Measurements from ENCODE around the gene PRSS33. TPM values are rescaled to one million over a fixed set of nuclear protein-coding genes. Genes with fewer than 3 reads are reported as not detected.

The PRSS33 gene
- total and polyA plus RNA-seq, 5 donors, result not detected

DNA sequence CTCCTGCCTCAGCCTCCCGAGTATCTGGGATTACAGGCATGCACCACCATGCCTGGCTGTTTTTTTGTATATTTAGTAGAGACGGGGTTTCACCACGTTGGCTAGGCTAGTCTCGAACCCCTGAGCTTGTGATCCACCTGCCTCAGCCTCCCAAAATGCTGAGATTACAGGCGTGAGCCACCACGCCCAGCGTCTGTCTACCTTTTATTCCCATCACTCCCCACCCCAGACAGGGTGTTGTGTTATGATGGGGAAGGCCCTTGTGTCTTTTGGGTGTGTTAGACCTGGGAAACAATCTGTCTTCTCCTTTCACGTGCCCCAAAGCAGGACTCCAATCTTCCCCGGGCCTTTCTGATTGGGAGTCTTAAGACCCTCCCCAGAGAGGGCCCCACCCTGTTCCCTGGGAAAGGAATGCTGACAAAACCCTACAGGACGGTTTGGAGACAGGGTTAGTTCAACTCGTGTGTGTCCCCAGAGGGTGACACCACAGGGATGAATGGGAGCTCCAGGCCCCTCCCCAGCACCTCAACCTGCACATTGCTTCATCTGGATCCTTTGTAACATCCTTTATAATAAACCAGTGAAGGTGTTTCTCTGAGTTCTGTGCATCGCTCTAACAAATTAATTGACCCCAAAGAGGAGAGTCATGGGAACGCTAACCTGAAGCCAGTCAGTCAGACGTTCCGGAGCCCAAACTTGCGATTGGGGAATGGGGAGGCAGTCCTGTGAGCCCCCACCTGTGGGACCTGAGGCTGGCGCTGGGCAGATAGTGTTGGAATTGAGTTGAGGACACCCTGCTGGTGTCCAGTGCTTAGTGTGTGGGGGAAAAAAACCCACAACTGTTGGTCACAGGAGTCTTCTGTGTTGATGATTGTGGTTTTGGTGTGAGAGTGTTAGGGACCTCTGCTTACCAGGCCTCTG is 7.1 kb downstream of the PRSS33 start:
- ATAC-seq, result no peak
- DNase-seq, result no peak

DNA sequence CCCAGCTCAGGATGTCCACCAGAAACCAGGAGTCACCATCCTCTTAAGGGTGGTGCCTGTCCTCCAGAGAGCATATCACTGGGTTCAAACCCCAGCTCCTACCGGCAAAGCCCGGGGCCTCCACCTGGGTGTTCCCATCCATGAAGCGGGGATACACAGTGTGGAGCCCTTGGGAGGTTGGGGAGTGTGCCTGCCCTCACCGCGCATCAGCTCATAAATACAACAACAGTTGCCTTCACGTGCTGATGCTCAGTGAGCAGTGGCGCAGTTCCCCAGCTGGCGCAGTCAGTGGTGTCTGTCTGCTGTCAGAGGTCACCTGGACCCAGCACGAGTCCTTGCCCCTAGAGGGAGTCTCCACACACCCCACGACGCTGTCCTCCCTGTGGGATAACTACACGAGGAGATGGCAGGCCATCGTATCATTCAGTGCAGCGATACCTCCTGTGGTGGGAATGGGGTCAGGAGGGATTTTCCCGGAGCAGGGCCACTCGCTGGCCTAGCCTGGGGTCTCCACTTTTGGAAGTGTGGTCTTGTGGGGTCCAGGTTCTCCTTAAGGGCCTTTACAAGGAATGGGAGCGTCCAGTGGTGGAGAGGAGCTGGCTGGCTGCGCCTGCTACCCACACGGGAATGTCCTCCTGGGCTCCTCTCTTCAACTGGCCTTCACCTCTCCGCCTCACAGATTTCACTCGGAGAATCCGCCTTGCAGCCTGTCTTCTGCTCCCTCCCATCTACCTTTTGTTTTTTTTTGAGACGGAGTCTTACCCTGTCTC is 8.0 kb downstream of the PRSS33 start:
- intact Hi-C loops (cut with DNase I), result no loop called here
- no peak overlapping the region for H3K27ac ChIP-seq (ENCODE audit: low read length)
- no peak for ATAC-seq
- H3K4me3 ChIP-seq (ENCODE audit: low read length), result no peak overlapping the region
- 87% methylated on average over 23 of the region's 23 CpGs for WGBS
- no peak for DNase-seq
- H3K27me3 ChIP-seq (ENCODE audit: control insufficient read depth, insufficient read depth), result no peaks in the 10 kb centered on the region
- H3K4me1 ChIP-seq (ENCODE audit: control insufficient read depth, insufficient read depth, low read length), result peaks cover 3% of the 10 kb centered on the region
- H3K9me3 ChIP-seq (ENCODE audit: control insufficient read depth, low read length), result no peaks in the 10 kb centered on the region

More for the DNA sequence above, 7.1 kb downstream of the PRSS33 start:
- Histone ChIP-seq H3K27me3 (ENCODE audit: control insufficient read depth, insufficient read depth) (no peaks in the 10 kb centered on the region), H3K9me3 (ENCODE audit: control insufficient read depth, low read length) (no peaks in the 10 kb centered on the region), H3K4me1 (ENCODE audit: control insufficient read depth, insufficient read depth, low read length) (peaks cover 3% of the 10 kb centered on the region), H3K27ac (ENCODE audit: low read length) (no peak overlapping the region), H3K4me3 (ENCODE audit: low read length) (no peak overlapping the region)
- intact Hi-C loops (cut with DNase I), result no loop called here
- 66% methylated on average over 17 of the region's 17 CpGs for WGBS

- ATAC-seq (no peak), DNase-seq (no peak)
- peaks cover 3% of the 10 kb centered on the region for H3K4me1 ChIP-seq (ENCODE audit: control insufficient read depth, insufficient read depth, low read length)
- intact Hi-C loops (cut with DNase I), result no loop called here
- no peak overlapping the region for H3K27ac ChIP-seq (ENCODE audit: low read length)
- H3K9me3 ChIP-seq (ENCODE audit: control insufficient read depth, low read length), result no peaks in the 10 kb centered on the region
- no peak overlapping the region for H3K4me3 ChIP-seq (ENCODE audit: low read length)
- H3K27me3 ChIP-seq (ENCODE audit: control insufficient read depth, insufficient read depth), result no peaks in the 10 kb centered on the region
- 95% methylated on average over 12 of the region's 12 CpGs for WGBS
Measured at GRCh38 chr16:2778630-2778958, 8.8 kb downstream of the PRSS33 start.

DNA sequence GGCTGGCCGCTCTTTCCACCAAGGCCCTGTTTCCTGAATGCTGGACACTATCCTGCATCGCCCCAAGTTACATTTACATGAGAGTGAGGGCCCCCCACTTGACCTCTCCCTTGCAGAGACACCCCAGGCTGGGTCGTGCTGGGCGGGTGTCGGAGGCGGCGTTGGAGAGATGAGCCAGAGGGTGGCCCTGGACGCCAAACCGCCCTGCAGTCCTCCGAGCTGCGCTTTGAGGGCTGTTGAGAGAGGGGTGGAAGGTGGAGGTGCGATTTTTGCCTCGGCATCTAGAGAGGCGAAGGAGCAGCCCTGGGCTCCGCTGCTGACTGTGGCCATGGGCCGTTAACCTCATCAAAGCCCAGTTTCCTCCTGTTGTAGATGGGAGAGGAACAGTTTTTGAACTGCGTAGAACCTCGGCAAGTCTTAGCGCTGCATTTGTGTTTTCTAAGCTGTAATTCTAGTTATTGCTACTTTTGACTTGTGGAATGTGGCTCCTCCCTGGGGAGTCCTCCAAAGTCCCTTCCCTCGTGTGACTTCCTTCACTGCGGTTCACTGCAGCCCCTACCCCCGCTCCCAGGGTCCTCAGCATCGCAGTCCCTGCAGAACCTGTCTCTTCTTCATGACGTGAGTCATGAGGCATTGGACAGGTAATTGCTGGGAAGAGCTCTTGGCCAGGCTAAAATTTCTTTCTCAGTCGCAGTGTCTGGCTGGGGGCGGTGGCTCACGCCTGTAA is 9.3 kb downstream of the PRSS33 start:
- 13% methylated on average over 27 of the region's 27 CpGs for WGBS
- Histone ChIP-seq H3K4me3 (ENCODE audit: low read length) (peak overlapping the region; percentile 68), H3K4me1 (ENCODE audit: control insufficient read depth, insufficient read depth, low read length) (peaks cover 3% of the 10 kb centered on the region), H3K9me3 (ENCODE audit: control insufficient read depth, low read length) (no peaks in the 10 kb centered on the region), H3K27ac (ENCODE audit: low read length) (peak overlapping the region; percentile 98), H3K27me3 (ENCODE audit: control insufficient read depth, insufficient read depth) (no peaks in the 10 kb centered on the region)
- peak; percentile 39 to 42 for ATAC-seq
- peak in 1 of 3 donors; percentile 73 for DNase-seq
- intact Hi-C loops (cut with DNase I), result no loop called here

- DNase-seq, result peak; percentile 90 to 96 (median 96)
- peak; percentile 92 to 95 for ATAC-seq
- H3K4me1 ChIP-seq (ENCODE audit: control insufficient read depth, insufficient read depth, low read length), result peaks cover 3% of the 10 kb centered on the region
- H3K27ac ChIP-seq (ENCODE audit: low read length), result peak within 1 kb of the TSS; percentile 98
- WGBS, result under 1% methylated on average over 70 of the region's 70 CpGs
- intact Hi-C loops (cut with DNase I), result no loop called here
- peak within 1 kb of the TSS; percentile 68 for H3K4me3 ChIP-seq (ENCODE audit: low read length)
- H3K9me3 ChIP-seq (ENCODE audit: control insufficient read depth, low read length), result no peaks in the 10 kb centered on the region
- no peaks in the 10 kb centered on the region for H3K27me3 ChIP-seq (ENCODE audit: control insufficient read depth, insufficient read depth)
Measured at GRCh38 chr16:2777231-2777902, 10.0 kb downstream of the PRSS33 start, which contains the start of gene ELOB. TSS of gene ELOB (minus strand) at chr16:2777280. CDS start at chr16:2777239, 41 bp downstream.

DNA sequence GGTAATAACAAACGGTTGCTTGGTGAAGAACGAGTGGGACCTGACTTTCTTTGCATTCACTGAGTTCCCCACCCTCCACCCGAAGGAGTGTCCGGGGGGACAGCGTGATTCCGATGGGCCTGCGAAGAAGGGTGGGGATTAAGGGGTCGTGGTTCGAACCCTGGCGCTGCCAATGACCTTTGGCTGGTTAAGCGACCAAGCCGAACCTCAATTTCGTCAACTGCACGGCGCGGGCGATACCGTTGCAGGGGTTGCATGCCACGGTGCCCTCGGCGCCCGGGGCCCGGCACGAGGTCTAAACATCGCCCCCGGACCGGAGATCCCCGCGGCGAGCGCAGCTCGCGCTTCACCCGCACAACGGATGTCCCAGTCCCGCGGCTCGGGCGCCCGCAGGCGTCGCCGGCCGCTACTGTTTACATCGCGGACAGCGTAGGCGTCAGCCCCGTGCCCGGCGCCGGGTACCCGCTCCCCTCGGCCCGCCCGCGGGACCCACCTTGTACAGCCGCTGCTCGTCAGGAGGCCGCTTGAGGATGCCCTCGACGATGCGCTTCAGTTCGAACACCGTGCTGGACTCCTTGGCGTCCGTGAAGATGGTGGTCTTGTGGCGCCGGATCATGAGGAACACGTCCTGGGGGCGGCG is 10.7 kb downstream of the PRSS33 start:
- under 1% methylated on average over 72 of the region's 72 CpGs for WGBS
- H3K27me3 ChIP-seq (ENCODE audit: control insufficient read depth, insufficient read depth), result no peaks in the 10 kb centered on the region
- H3K9me3 ChIP-seq (ENCODE audit: control insufficient read depth, low read length), result no peaks in the 10 kb centered on the region
- peak in 1 of 3 donors; percentile 77 for DNase-seq
- peaks cover 3% of the 10 kb centered on the region for H3K4me1 ChIP-seq (ENCODE audit: control insufficient read depth, insufficient read depth, low read length)
- peak in 1 of 2 donors; percentile 1 for ATAC-seq
- intact Hi-C loops (cut with DNase I), result no loop called here
- peak overlapping the region; percentile 2 for H3K27ac ChIP-seq (ENCODE audit: low read length)
- H3K4me3 ChIP-seq (ENCODE audit: low read length), result peak overlapping the region; percentile 68

DNA sequence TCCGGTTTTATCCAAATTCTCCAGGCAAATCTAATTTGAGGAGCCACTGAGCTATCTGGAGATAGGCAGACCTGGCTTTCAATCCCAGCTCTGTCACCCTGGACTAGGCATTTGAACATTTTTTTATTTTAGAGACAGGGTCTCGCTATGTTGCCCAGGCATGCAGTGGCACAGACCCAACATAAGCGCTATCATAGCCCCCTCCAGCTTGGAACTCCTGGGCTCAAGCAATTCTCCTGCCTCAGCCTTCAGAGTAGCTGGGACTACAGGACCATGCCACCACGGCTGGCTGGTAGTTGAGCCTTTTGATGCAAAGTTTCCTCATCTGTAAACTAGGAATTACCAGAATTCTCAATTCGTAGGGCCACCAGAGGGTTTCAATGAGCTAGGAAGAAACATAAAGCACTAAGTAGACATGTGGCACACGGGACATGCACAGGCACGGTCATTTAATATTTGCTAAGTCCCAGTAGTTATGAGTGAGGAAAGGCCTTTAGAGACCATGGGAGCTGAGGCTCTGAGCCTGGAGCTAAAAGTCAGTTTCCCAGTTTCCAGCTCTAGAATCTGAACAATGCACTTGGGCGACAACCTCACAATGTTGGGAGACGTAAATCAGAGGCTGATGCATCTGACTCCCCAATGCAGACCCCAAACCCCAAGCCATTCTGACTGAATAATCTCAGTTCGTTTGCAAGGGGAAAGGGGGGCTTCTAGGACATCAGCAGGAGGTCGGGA is 11.4 kb downstream of the PRSS33 start:
- intact Hi-C loops (cut with DNase I), result no loop called here
- no peak for ATAC-seq
- DNase-seq, result no peak
- 45% methylated on average over 11 of the region's 11 CpGs for WGBS
- H3K4me3 ChIP-seq (ENCODE audit: low read length), result peak overlapping the region; percentile 68
- peaks cover 3% of the 10 kb centered on the region for H3K4me1 ChIP-seq (ENCODE audit: control insufficient read depth, insufficient read depth, low read length)
- H3K27ac ChIP-seq (ENCODE audit: low read length), result no peak overlapping the region
- H3K27me3 ChIP-seq (ENCODE audit: control insufficient read depth, insufficient read depth), result no peaks in the 10 kb centered on the region
- no peaks in the 10 kb centered on the region for H3K9me3 ChIP-seq (ENCODE audit: control insufficient read depth, low read length)

GRCh38 chr16:2775131-2775716 is 12.1 kb downstream of the PRSS33 start:
- peaks cover 3% of the 10 kb centered on the region for H3K4me1 ChIP-seq (ENCODE audit: control insufficient read depth, insufficient read depth, low read length)
- no peak overlapping the region for H3K27ac ChIP-seq (ENCODE audit: low read length)
- H3K4me3 ChIP-seq (ENCODE audit: low read length), result no peak overlapping the region
- intact Hi-C loops (cut with DNase I), result no loop called here
- H3K9me3 ChIP-seq (ENCODE audit: control insufficient read depth, low read length), result no peaks in the 10 kb centered on the region
- H3K27me3 ChIP-seq (ENCODE audit: control insufficient read depth, insufficient read depth), result no peaks in the 10 kb centered on the region
- 77% methylated on average over 7 of the region's 7 CpGs for WGBS
- no peak for ATAC-seq
- DNase-seq, result peak in 1 of 3 donors; percentile 26

DNA sequence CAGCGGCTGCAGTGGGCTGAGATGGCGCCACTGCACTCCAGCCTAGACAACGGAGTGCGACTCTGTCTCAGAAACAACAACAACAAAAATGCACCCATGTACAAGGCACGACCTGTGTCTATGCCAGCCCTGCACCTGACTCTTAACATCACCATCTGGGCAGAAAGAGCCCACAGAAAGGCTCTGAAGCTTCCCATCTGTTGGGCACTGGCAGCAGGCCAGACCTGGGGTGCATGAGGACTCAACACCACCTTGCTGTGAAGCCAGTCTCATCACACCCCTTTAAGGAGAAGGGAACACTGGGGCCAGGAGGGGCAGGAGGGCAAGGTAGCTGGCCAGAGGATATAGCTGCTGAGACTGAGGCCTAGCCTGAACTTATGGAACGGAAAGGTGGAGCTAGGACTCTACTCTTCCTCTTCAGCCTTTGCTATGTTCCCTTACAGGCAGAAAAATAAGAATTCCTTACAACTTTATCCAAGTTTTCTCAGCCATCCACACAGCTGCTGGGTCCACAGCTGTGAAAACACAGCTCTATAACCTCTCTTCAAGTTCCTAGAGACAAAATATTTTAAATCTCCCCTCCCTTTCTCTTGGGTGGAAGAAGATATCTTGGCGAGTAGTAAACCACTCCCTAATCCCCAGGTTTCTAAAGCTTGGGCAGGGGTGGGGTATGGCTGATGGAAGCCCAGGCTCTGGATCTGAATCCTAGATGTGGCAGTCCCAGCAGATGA is 13.0 kb downstream of the PRSS33 start:
- intact Hi-C loops (cut with DNase I), result no loop called here
- Histone ChIP-seq H3K27ac (ENCODE audit: low read length) (no peak overlapping the region), H3K4me3 (ENCODE audit: low read length) (no peak overlapping the region), H3K9me3 (ENCODE audit: control insufficient read depth, low read length) (no peaks in the 10 kb centered on the region), H3K27me3 (ENCODE audit: control insufficient read depth, insufficient read depth) (no peaks in the 10 kb centered on the region), H3K4me1 (ENCODE audit: control insufficient read depth, insufficient read depth, low read length) (peaks cover 3% of the 10 kb centered on the region)
- DNase-seq, result no peak
- 80% methylated on average over 7 of the region's 7 CpGs for WGBS
- ATAC-seq, result no peak
